HCT116 (cell line): ENCODE data around the gene UBE2D3. TPM values are rescaled to one million over a fixed set of nuclear protein-coding genes. Genes with fewer than 3 reads are reported as not detected.

Experiments
- ATAC-seq: fragments of 200-7000 bp; cut with Tn5 transposase; 2 replicates; pipeline ENCODE4 v1.9.1; 2020; ENCODE audit warnings: mild to moderate bottlenecking, moderate library complexity
- BruUV-seq: library from RNA; stranded (reverse); fragments of 400-500 nt; replicated peaks from 2 replicates; lab custom pipeline; 2021; lab: Mats Ljungman, UMichigan
- CTCF ChIA-PET: fragments of 300-600 bp; sonication (Branson Sonifier 250); formaldehyde crosslinking; loops from one replicate; lab custom pipeline; 2021; ENCODE audit warnings: antibody characterized with exemption; lab: Charles Lee
- POLR2A ChIA-PET: fragments of 300-600, 350-600 bp; sonication (Branson Sonifier 250); formaldehyde crosslinking; loops from one replicate; lab custom pipeline; 2021; ENCODE audit warnings: antibody characterized with exemption; lab: Charles Lee
- RAD21 ChIA-PET, 2 experiments: fragments of 300-600 bp; sonication (Branson Sonifier 250); formaldehyde crosslinking; loops; one replicate each; lab custom pipeline; 2023; ENCODE audit warnings: low total read pairs in 2 of 2; ENCODE audit not compliant: uncharacterized antibody in 2 of 2, unreplicated experiment in 2 of 2, low non-redundant PET in 1 of 2; lab: Charles Lee
- DNase-seq: peaks from one replicate; pipeline ENCODE4 v3.0.0-alpha.2; 2010; ENCODE audit warnings: low read depth, low spot score
- H2AFZ ChIP-seq: fragments of 200-600 bp; shearing (Covaris generic), sonication (generic); 2 replicates; pipeline ENCODE4 v1.6.1; 2017; ENCODE audit warnings: low read depth, mixed run types, mixed read lengths, antibody characterized with exemption, low read length; ENCODE audit not compliant: poor library complexity, severe bottlenecking
- H3K27ac ChIP-seq: 2 replicates; pipeline ENCODE4 v1.5.1; 2012; ENCODE audit warnings: low read depth, low read length
- H3K27me3 ChIP-seq: fragments of 200-600 bp; sonication (generic); 2 replicates; pipeline ENCODE4 v1.6.1; 2016; ENCODE audit warnings: mixed run types, low read length, mixed read lengths; ENCODE audit not compliant: insufficient read depth
- H3K36me3 ChIP-seq, 2 experiments: fragments of 200-500 bp in 1 of 2; fragments of 200-600 bp in 1 of 2; sonication (Bioruptor generic) in 1 of 2; sonication (generic) in 1 of 2; 2 replicates each; pipeline versions ENCODE4 v1.5.1 to v1.6.1; 2014 to 2016; ENCODE audit warnings: low read length in 2 of 2, inconsistent platforms in 1 of 2, mixed read lengths in 1 of 2, mixed run types in 1 of 2; ENCODE audit not compliant: insufficient read depth in 2 of 2, control insufficient read depth in 1 of 2
- H3K4me1 ChIP-seq, 2 experiments: fragments of 200-600 bp in 1 of 2; sonication (generic) in 1 of 2; 2 replicates each; pipeline versions ENCODE4 v1.5.1 to v1.6.1; 2012 to 2017; ENCODE audit warnings: low read length in 2 of 2, inconsistent platforms in 1 of 2, mild to moderate bottlenecking in 1 of 2, mixed read lengths in 1 of 2, mixed run types in 1 of 2, moderate library complexity in 1 of 2; ENCODE audit not compliant: insufficient read depth in 2 of 2, control insufficient read depth in 1 of 2
- H3K4me2 ChIP-seq: fragments of 200-600 bp; sonication (generic); 2 replicates; pipeline ENCODE4 v1.6.1; 2017; ENCODE audit warnings: mixed run types, low read length, mixed read lengths
- H3K4me3 ChIP-seq, 2 experiments: fragments of 200-600 bp in 1 of 2; sonication (generic) in 1 of 2; replicated peaks in 1 of 2; 2 replicates each; pipeline ENCODE4 v1.5.1; 2011 to 2016; ENCODE audit warnings: low read length in 2 of 2, control low read depth in 1 of 2, low read depth in 1 of 2, mild to moderate bottlenecking in 1 of 2, mixed read lengths in 1 of 2, mixed run types in 1 of 2
- H3K79me2 ChIP-seq: fragments of 200-600 bp; sonication (generic); 2 replicates; pipeline ENCODE4 v1.6.1; 2017; ENCODE audit warnings: mild to moderate bottlenecking, mixed run types, low read length, moderate library complexity, mixed read lengths; ENCODE audit not compliant: insufficient read depth
- H3K9ac ChIP-seq: fragments of 200-600 bp; sonication (generic); 2 replicates; pipeline ENCODE4 v1.6.1; 2016; ENCODE audit warnings: low read length, mixed read lengths
- H3K9me2 ChIP-seq: fragments of 200-600 bp; sonication (generic), shearing (Covaris generic); 2 replicates; pipeline ENCODE4 v1.6.1; 2017; ENCODE audit warnings: mixed run types, mild to moderate bottlenecking, moderate library complexity; ENCODE audit not compliant: insufficient read depth
- H3K9me3 ChIP-seq, 2 experiments: fragments of 200-500 bp in 1 of 2; fragments of 200-600 bp in 1 of 2; sonication (Bioruptor generic) in 1 of 2; sonication (generic) in 1 of 2; 2 replicates each; pipeline ENCODE4 v1.6.1; 2014 to 2017; ENCODE audit warnings: low read length in 2 of 2, mixed read lengths in 2 of 2, inconsistent platforms in 1 of 2, low read depth in 1 of 2, mild to moderate bottlenecking in 1 of 2, mixed run types in 1 of 2, moderate library complexity in 1 of 2; ENCODE audit not compliant: control insufficient read depth in 1 of 2, insufficient read depth in 1 of 2
- H4K20me1 ChIP-seq: fragments of 200-600 bp; sonication (generic), shearing (Covaris generic); 2 replicates; pipeline ENCODE4 v1.6.1; 2017; ENCODE audit warnings: mixed run types, mild to moderate bottlenecking, moderate library complexity; ENCODE audit not compliant: insufficient read depth
- ATF3 ChIP-seq: IDR thresholded peaks from 2 replicates; pipeline ENCODE4 v1.6.1; 2012
- CBX3 ChIP-seq: IDR thresholded peaks from 2 replicates; pipeline ENCODE4 v1.6.1; 2012; ENCODE audit warnings: low read depth
- CEBPB ChIP-seq: IDR thresholded peaks from 2 replicates; pipeline ENCODE4 v1.6.1; 2012; ENCODE audit warnings: low read depth
- ELF1 ChIP-seq: IDR thresholded peaks from 2 replicates; pipeline ENCODE4 v1.6.1; 2012; ENCODE audit warnings: low read depth, borderline replicate concordance
- EZH2 ChIP-seq: fragments of 200-600 bp; sonication (generic); IDR thresholded peaks from 2 replicates; pipeline ENCODE4 v1.6.1; 2017; ENCODE audit warnings: antibody characterized with exemption, mixed run types
- EZH2phosphoT487 ChIP-seq: fragments of 200-600 bp; IDR thresholded peaks from 2 replicates; pipeline ENCODE4 v1.6.1; 2018; ENCODE audit warnings: antibody characterized with exemption, borderline replicate concordance
- FOSL1 ChIP-seq: IDR thresholded peaks from 2 replicates; pipeline ENCODE4 v1.6.1; 2012; ENCODE audit warnings: low read depth
- POLR2A ChIP-seq: IDR thresholded peaks from 2 replicates; pipeline ENCODE4 v1.7.0; 2011; ENCODE audit warnings: borderline replicate concordance; ENCODE audit not compliant: insufficient read depth, insufficient read length; ENCODE audit errors: extremely low read depth
- RAD21 ChIP-seq: IDR thresholded peaks from 2 replicates; pipeline ENCODE4 v1.6.1; 2012; ENCODE audit warnings: low read depth, mild to moderate bottlenecking
- SIN3A ChIP-seq: IDR thresholded peaks from 2 replicates; pipeline ENCODE4 v1.6.1; 2012; ENCODE audit warnings: low read depth
- SP1 ChIP-seq: IDR thresholded peaks from 2 replicates; pipeline ENCODE4 v1.6.1; 2012; ENCODE audit warnings: low read depth
- SRF ChIP-seq: IDR thresholded peaks from 2 replicates; pipeline ENCODE4 v1.6.1; 2012; ENCODE audit warnings: low read depth
- YY1 ChIP-seq: IDR thresholded peaks from 2 replicates; pipeline ENCODE4 v1.6.1; 2011; ENCODE audit warnings: low read length, low read depth, moderate library complexity, mild to moderate bottlenecking; ENCODE audit not compliant: insufficient replicate concordance; ENCODE audit errors: extremely low read depth
- intact Hi-C: fragments of 100-400 bp; cut with micrococcal nuclease; formaldehyde crosslinking; loops from 2 replicates; pipeline ENCODE4 v1.10.0; 2022
- total RNA-seq: library from RNA; stranded (reverse); gene quantifications from one replicate; pipeline ENCODE4 v1.2.1, GENCODE V29; 2021; ENCODE audit not compliant: unreplicated experiment
- TF ChIP-seq, protein P1 (sequence below): IDR thresholded peaks from 2 replicates; pipeline ENCODE4 v1.6.1; 2011; ENCODE audit warnings: mild to moderate bottlenecking, low read length, moderate library complexity; ENCODE audit not compliant: insufficient replicate concordance; ENCODE audit errors: extremely low read depth
- TF ChIP-seq, protein P2 (sequence below): IDR thresholded peaks from 2 replicates; pipeline ENCODE4 v1.6.1; 2012
- TF ChIP-seq, protein P3 (sequence below): IDR thresholded peaks from 2 replicates; pipeline ENCODE4 v1.6.1; 2012; ENCODE audit warnings: low read depth

Gene UBE2D3
- total RNA-seq, 1 experiment from 2014 or later = 302 TPM

DNA sequence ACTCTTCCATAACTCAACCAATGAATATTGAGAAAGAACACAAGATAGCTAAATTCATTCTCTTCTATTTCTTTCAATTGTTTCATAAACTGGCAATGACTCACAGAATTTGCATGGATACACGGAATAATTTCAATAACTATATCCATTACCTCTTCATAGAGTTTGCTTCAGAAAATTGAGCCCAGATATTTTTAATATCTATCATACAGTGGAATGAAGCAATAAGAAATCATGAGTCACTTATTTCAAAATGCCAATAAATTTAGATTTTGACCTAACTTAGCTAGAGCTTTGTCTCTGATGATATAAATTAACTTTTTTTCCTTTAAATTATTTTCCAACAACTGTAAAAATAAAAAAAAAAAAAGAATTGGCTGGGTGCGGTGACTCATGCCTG is 44.3 kb downstream of the UBE2D3 start:
- TF ChIP-seq EZH2 = no peak
- TF ChIP-seq ATF3 = no peak
- no peak for TF ChIP-seq ELF1
- no peak for TF ChIP-seq SP1
- no peak for TF ChIP-seq FOSL1
- TF ChIP-seq, protein P1, sequence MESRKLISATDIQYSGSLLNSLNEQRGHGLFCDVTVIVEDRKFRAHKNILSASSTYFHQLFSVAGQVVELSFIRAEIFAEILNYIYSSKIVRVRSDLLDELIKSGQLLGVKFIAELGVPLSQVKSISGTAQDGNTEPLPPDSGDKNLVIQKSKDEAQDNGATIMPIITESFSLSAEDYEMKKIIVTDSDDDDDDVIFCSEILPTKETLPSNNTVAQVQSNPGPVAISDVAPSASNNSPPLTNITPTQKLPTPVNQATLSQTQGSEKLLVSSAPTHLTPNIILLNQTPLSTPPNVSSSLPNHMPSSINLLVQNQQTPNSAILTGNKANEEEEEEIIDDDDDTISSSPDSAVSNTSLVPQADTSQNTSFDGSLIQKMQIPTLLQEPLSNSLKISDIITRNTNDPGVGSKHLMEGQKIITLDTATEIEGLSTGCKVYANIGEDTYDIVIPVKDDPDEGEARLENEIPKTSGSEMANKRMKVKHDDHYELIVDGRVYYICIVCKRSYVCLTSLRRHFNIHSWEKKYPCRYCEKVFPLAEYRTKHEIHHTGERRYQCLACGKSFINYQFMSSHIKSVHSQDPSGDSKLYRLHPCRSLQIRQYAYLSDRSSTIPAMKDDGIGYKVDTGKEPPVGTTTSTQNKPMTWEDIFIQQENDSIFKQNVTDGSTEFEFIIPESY = no peak
- no peak for TF ChIP-seq CBX3
- TF ChIP-seq, protein P2, sequence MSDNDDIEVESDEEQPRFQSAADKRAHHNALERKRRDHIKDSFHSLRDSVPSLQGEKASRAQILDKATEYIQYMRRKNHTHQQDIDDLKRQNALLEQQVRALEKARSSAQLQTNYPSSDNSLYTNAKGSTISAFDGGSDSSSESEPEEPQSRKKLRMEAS = no peak
- no peak for TF ChIP-seq YY1
- TF ChIP-seq, protein P3, sequence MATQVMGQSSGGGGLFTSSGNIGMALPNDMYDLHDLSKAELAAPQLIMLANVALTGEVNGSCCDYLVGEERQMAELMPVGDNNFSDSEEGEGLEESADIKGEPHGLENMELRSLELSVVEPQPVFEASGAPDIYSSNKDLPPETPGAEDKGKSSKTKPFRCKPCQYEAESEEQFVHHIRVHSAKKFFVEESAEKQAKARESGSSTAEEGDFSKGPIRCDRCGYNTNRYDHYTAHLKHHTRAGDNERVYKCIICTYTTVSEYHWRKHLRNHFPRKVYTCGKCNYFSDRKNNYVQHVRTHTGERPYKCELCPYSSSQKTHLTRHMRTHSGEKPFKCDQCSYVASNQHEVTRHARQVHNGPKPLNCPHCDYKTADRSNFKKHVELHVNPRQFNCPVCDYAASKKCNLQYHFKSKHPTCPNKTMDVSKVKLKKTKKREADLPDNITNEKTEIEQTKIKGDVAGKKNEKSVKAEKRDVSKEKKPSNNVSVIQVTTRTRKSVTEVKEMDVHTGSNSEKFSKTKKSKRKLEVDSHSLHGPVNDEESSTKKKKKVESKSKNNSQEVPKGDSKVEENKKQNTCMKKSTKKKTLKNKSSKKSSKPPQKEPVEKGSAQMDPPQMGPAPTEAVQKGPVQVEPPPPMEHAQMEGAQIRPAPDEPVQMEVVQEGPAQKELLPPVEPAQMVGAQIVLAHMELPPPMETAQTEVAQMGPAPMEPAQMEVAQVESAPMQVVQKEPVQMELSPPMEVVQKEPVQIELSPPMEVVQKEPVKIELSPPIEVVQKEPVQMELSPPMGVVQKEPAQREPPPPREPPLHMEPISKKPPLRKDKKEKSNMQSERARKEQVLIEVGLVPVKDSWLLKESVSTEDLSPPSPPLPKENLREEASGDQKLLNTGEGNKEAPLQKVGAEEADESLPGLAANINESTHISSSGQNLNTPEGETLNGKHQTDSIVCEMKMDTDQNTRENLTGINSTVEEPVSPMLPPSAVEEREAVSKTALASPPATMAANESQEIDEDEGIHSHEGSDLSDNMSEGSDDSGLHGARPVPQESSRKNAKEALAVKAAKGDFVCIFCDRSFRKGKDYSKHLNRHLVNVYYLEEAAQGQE = no peak
- TF ChIP-seq SIN3A = no peak
- TF ChIP-seq CEBPB = no peak
- no peak for TF ChIP-seq EZH2phosphoT487
- no peak for TF ChIP-seq POLR2A
- no peak for TF ChIP-seq SRF
- TF ChIP-seq RAD21 = no peak
- CTCF ChIA-PET = no interaction called here
- Histone ChIP-seq H3K27me3 (no peaks in the 10 kb centered on the region), H3K36me3 (no peaks in the 10 kb centered on the region), H3K9ac (no peak overlapping the region), H3K4me2 (no peak overlapping the region), H4K20me1 (no peaks in the 10 kb centered on the region), H3K4me1 (peaks cover 0 to 5% of the 10 kb centered on the region in 2 experiments; a peak in 1 of 4 replicates), H3K9me2 (no peaks in the 10 kb centered on the region), H3K9me3 (no peaks in the 10 kb centered on the region), H2AFZ (no peak overlapping the region), H3K4me3 (no peak overlapping the region), H3K79me2 (no peaks in the 10 kb centered on the region), H3K27ac (no peak overlapping the region)
- no peak for ATAC-seq
- no peak for DNase-seq
- BruUV-seq = no TSS peak
- POLR2A ChIA-PET = no interaction called here
- RAD21 ChIA-PET = no interaction called here
- intact Hi-C loops = no loop called here
